ENCODE measurements around the gene CGRRF1.

GRCh38 chr14:54554401-54554800 lies 44.7 kb downstream of the CGRRF1 start:
- TF ChIP-seq EZH2 (IDR thresholded peaks at IDR 0.05; ENCODE audit: insufficient read depth, poor library complexity, severe bottlenecking) (no peak), EZH2phosphoT487 (IDR thresholded peaks at IDR 0.05; ENCODE audit: insufficient read depth, low read depth) (no peak)
